Amniotic stem cell (primary cell): ENCODE data around the gene CDH23.

Experiments
- DNase-seq: peaks from one replicate; lab custom pipeline; 2025; lab: John Stamatoyannopoulos, UW

Gene CDH23

GRCh38 chr10:71690094-71690720 is 293.5 kb downstream of the CDH23 start:
- DNase-seq: no peak

- no peak for DNase-seq
Measured at GRCh38 chr10:71691405-71691804, 294.7 kb downstream of the CDH23 start.

- DNase-seq: no peak
Measured at GRCh38 chr10:71692598-71693306, 296.0 kb downstream of the CDH23 start.

GRCh38 chr10:71693377-71693776 is 296.7 kb downstream of the CDH23 start:
- DNase-seq: no peak

GRCh38 chr10:71694039-71694501 is 297.4 kb downstream of the CDH23 start:
- DNase-seq: no peak

- no peak for DNase-seq
Measured at GRCh38 chr10:71694567-71694968, 297.8 kb downstream of the CDH23 start.

- no peak for DNase-seq
Measured at GRCh38 chr10:71695502-71696476, 299.1 kb downstream of the CDH23 start.

GRCh38 chr10:71696628-71697326 is 300.1 kb downstream of the CDH23 start:
- no peak for DNase-seq

- DNase-seq: no peak
Measured at GRCh38 chr10:71697938-71698709, 301.4 kb downstream of the CDH23 start.

GRCh38 chr10:71698737-71699136 is 302.0 kb downstream of the CDH23 start:
- no peak for DNase-seq

GRCh38 chr10:71700731-71701368 is 304.1 kb downstream of the CDH23 start:
- no peak for DNase-seq

GRCh38 chr10:71701496-71702132 is 304.9 kb downstream of the CDH23 start:
- no peak for DNase-seq

- DNase-seq: no peak
Measured at GRCh38 chr10:71703577-71703976, 306.9 kb downstream of the CDH23 start.

- DNase-seq: no peak
Measured at GRCh38 chr10:71704816-71705215, 308.1 kb downstream of the CDH23 start.

GRCh38 chr10:71705582-71705981 is 308.9 kb downstream of the CDH23 start:
- no peak for DNase-seq

GRCh38 chr10:71706216-71707121 is 309.7 kb downstream of the CDH23 start:
- no peak for DNase-seq

- DNase-seq: no peak
Measured at GRCh38 chr10:71707240-71707789, 310.6 kb downstream of the CDH23 start.

- no peak for DNase-seq
Measured at GRCh38 chr10:71708301-71708703, 311.6 kb downstream of the CDH23 start.
